IMR-90 (cell line): ENCODE measurements around the gene HIVEP3. TPM values are rescaled to one million over a fixed set of nuclear protein-coding genes. Genes with fewer than 3 reads are reported as not detected.

Experiments used
- ATAC-seq: fragments of 200-7000 bp; cut with Tn5 transposase; 2 replicates; pipeline ENCODE4 v1.9.1; 2020; ENCODE audit warnings: low read depth, mild to moderate bottlenecking, moderate library complexity
- BruUV-seq: library from RNA; stranded (reverse); fragments of 400-500 nt; replicated peaks from 2 replicates; lab custom pipeline; 2021; lab: Mats Ljungman, UMichigan
- CTCF ChIA-PET: fragments of 300-600 bp; formaldehyde crosslinking; extraction: SDS; loops from one replicate; lab custom pipeline; 2021; ENCODE audit warnings: antibody characterized with exemption; lab: Yijun Ruan, JAX
- POLR2A ChIA-PET: fragments of 300-600 bp; sonication (Branson Sonifier 250); formaldehyde crosslinking; loops from one replicate; lab custom pipeline; 2022; ENCODE audit warnings: antibody characterized with exemption; ENCODE audit not compliant: unreplicated experiment; lab: Charles Lee
- DNase-seq: peaks from one replicate; pipeline ENCODE4 v3.0.0; 2013
- H2AFZ ChIP-seq: replicated peaks from 2 replicates; pipeline ENCODE3; 2013; ENCODE audit warnings: low read length, mild to moderate bottlenecking; ENCODE audit not compliant: poor library complexity
- H2AK5ac ChIP-seq: 2 replicates; pipeline ENCODE4 v1.6.1; 2013; ENCODE audit warnings: low read depth, low read length, inconsistent platforms
- H2AK9ac ChIP-seq: replicated peaks from 2 replicates; pipeline ENCODE3; 2013; ENCODE audit warnings: mild to moderate bottlenecking, low read depth, low read length, moderate library complexity; ENCODE audit not compliant: poor library complexity
- H2BK120ac ChIP-seq: 2 replicates; pipeline ENCODE4 v1.6.1; 2013; ENCODE audit warnings: low read depth, low read length, inconsistent platforms
- H2BK15ac ChIP-seq: 3 replicates; pipeline ENCODE4 v1.6.1; 2013; ENCODE audit warnings: low read depth, low read length, inconsistent platforms
- H2BK20ac ChIP-seq: 2 replicates; pipeline ENCODE4 v1.6.1; 2013; ENCODE audit warnings: low read depth, mild to moderate bottlenecking, inconsistent platforms, low read length, moderate library complexity
- H2BK5ac ChIP-seq: 2 replicates; pipeline ENCODE4 v1.6.1; 2013; ENCODE audit warnings: mild to moderate bottlenecking, low read depth, low read length, inconsistent platforms; ENCODE audit not compliant: poor library complexity, severe bottlenecking
- H3K14ac ChIP-seq: replicated peaks from 2 replicates; pipeline ENCODE4 v1.6.1; 2013; ENCODE audit warnings: low read depth, low read length, inconsistent platforms
- H3K18ac ChIP-seq: 2 replicates; pipeline ENCODE4 v1.6.1; 2013; ENCODE audit warnings: low read depth, low read length, control low read depth
- H3K23ac ChIP-seq: 2 replicates; pipeline ENCODE4 v1.6.1; 2013; ENCODE audit warnings: low read depth, low read length, inconsistent platforms
- H3K27ac ChIP-seq: 2 replicates; pipeline ENCODE4 v1.5.1; 2013; ENCODE audit warnings: mild to moderate bottlenecking, control low read depth, low read length; ENCODE audit not compliant: insufficient read depth
- H3K27me3 ChIP-seq: 2 replicates; pipeline ENCODE4 v1.6.1; 2013; ENCODE audit warnings: low read length; ENCODE audit not compliant: control insufficient read depth, insufficient read depth
- H3K36me3 ChIP-seq: 2 replicates; pipeline ENCODE4 v1.6.1; 2013; ENCODE audit warnings: low read length, mixed read lengths; ENCODE audit not compliant: control insufficient read depth, insufficient read depth
- H3K4ac ChIP-seq: 2 replicates; pipeline ENCODE4 v1.6.1; 2013; ENCODE audit warnings: low read depth, low read length, inconsistent platforms
- H3K4me1 ChIP-seq: 2 replicates; pipeline ENCODE4 v1.6.1; 2013; ENCODE audit warnings: low read length, mixed read lengths; ENCODE audit not compliant: control insufficient read depth, insufficient read depth
- H3K4me2 ChIP-seq: 2 replicates; pipeline ENCODE4 v1.6.1; 2013; ENCODE audit warnings: low read depth, mild to moderate bottlenecking, control low read depth, low read length, moderate library complexity
- H3K4me3 ChIP-seq: 2 replicates; pipeline ENCODE4 v1.5.1; 2013; ENCODE audit warnings: low read depth, mild to moderate bottlenecking, control low read depth, low read length, moderate library complexity; ENCODE audit not compliant: insufficient read depth
- H3K56ac ChIP-seq: 2 replicates; pipeline ENCODE4 v1.6.1; 2013; ENCODE audit warnings: low read length, inconsistent platforms; ENCODE audit not compliant: insufficient read depth; ENCODE audit errors: extremely low read depth
- H3K79me1 ChIP-seq, 2 experiments: 2 replicates each; pipeline ENCODE4 v1.6.1; 2013; ENCODE audit warnings: low read length in 2 of 2, inconsistent platforms in 1 of 2, low read depth in 1 of 2
- H3K9ac ChIP-seq: 2 replicates; pipeline ENCODE4 v1.6.1; 2013; ENCODE audit warnings: low read depth, low read length, control low read depth
- H3K9me1 ChIP-seq: 2 replicates; pipeline ENCODE4 v1.6.1; 2013; ENCODE audit warnings: low read length, inconsistent platforms; ENCODE audit not compliant: insufficient read depth
- H3K9me3 ChIP-seq: 2 replicates; pipeline ENCODE4 v1.6.1; 2013; ENCODE audit warnings: low read length; ENCODE audit not compliant: control insufficient read depth, insufficient read depth
- H4K20me1 ChIP-seq: 2 replicates; pipeline ENCODE4 v1.6.1; 2013; ENCODE audit warnings: low read length, inconsistent platforms; ENCODE audit not compliant: insufficient read depth
- H4K5ac ChIP-seq: 2 replicates; pipeline ENCODE4 v1.6.1; 2013; ENCODE audit warnings: mild to moderate bottlenecking, low read depth, low read length, control low read depth
- H4K8ac ChIP-seq, 2 experiments: 2 replicates each; pipeline ENCODE4 v1.6.1; 2013; ENCODE audit warnings: low read depth in 2 of 2, low read length in 2 of 2, control low read depth in 1 of 2, inconsistent platforms in 1 of 2
- H4K91ac ChIP-seq: 2 replicates; pipeline ENCODE4 v1.6.1; 2013; ENCODE audit warnings: low read depth, low read length, inconsistent platforms; ENCODE audit not compliant: insufficient read depth
- CEBPB ChIP-seq: IDR thresholded peaks from 2 replicates; pipeline ENCODE4 v1.6.1; 2012; ENCODE audit warnings: low read depth, low read length, improper control_type of control experiment
- MAFK ChIP-seq: IDR thresholded peaks from 2 replicates; pipeline ENCODE4 v1.6.1; 2012; ENCODE audit warnings: low read depth, low read length, improper control_type of control experiment
- MAZ ChIP-seq: IDR thresholded peaks from 2 replicates; pipeline ENCODE4 v1.6.1; 2012; ENCODE audit warnings: low read depth, mild to moderate bottlenecking, low read length, improper control_type of control experiment, moderate library complexity, borderline replicate concordance
- NFE2L2 ChIP-seq: fragments of 150-350 bp; IDR thresholded peaks from 2 replicates; pipeline ENCODE4 v1.6.1; 2016; ENCODE audit warnings: low read depth, mild to moderate bottlenecking, low read length
- RCOR1 ChIP-seq: IDR thresholded peaks from 2 replicates; pipeline ENCODE4 v1.6.1; 2012; ENCODE audit warnings: mild to moderate bottlenecking, low read length, improper control_type of control experiment; ENCODE audit not compliant: insufficient replicate concordance
- RFX5 ChIP-seq: IDR thresholded peaks from 2 replicates; pipeline ENCODE4 v1.8.0; 2012; ENCODE audit warnings: low read depth, mild to moderate bottlenecking, low read length, moderate library complexity
- SMC3 ChIP-seq: fragments of 150-350 bp; IDR thresholded peaks from 2 replicates; pipeline ENCODE4 v1.6.1; 2016; ENCODE audit warnings: low read depth, mild to moderate bottlenecking, antibody characterized with exemption, low read length, moderate library complexity
- WGBS, 2 experiments: methylation state at CpG; one replicate each; pipeline versions ENCODE4 v1.1.5 to v1.1.7; 2013; ENCODE audit warnings: missing lambda C conversion rate in 2 of 2; ENCODE audit not compliant: insufficient read length in 1 of 2; ENCODE audit errors: extremely low coverage in 2 of 2; 5-methylcytosine and 5-hydroxymethylcytosine counted together
- dilution Hi-C: fragments of 300-500 bp; cut with HindIII; formaldehyde crosslinking; loops from one replicate; pipeline ENCODE4 v1.14.3; 2018; ENCODE audit warnings: low sequenced_read_pairs; ENCODE audit not compliant: unreplicated experiment
- in situ Hi-C: fragments of 300-500 bp; cut with MboI; formaldehyde crosslinking; loops from 3 replicates; pipeline ENCODE4 v1.14.3; 2019; ENCODE audit warnings: low sequenced_read_pairs, inconsistent platforms, mixed read lengths
- intact Hi-C: fragments of 100-400 bp; cut with micrococcal nuclease; formaldehyde crosslinking; loops from 2 replicates; pipeline ENCODE4 v1.10.0; 2022
- polyA plus RNA-seq, 3 experiments: library from polyadenylated mRNA; depleted of rRNA; stranded (reverse); fragments of >200 nt; gene quantifications; 2 replicates each; pipeline ENCODE4 v1.2.3, GENCODE V29; 2012; ENCODE audit warnings: low replicate concordance in 1 of 3
- total RNA-seq: library from RNA; depleted of rRNA; stranded (reverse); fragments of >200 nt; gene quantifications from 2 replicates; pipeline ENCODE4 v1.2.3, GENCODE V29; 2012
- TF ChIP-seq, protein P1 (sequence below): conservative IDR thresholded peaks from 2 replicates; pipeline ENCODE4 v1.5.1; 2012; ENCODE audit warnings: mild to moderate bottlenecking, low read depth, low read length, improper control_type of control experiment

Gene HIVEP3
- total and polyA plus RNA-seq, 2 of the 4 experiments (the other 2 are of a cell fraction): 1.4 to 4.0 TPM

DNA sequence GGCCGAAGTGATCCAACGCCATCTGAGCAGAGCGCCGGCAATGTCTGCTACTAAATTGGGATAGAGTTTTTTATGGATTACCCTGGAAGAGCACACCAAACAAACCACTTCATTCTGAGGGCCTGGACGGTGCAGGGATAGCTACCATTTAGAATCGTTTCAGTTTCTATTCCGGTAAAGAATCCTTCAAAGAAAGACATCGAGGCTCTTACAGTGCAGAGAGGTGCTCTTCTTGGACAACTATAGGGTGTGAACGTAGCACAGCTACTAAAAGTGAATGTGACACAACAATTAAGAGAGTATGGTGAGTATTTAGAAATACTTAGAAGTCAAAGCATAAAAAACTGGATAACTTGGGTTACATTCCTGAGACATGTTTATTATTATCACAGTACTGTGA, 16.1 kb downstream of the HIVEP3 start:
- DNase-seq: no peak
- no peak overlapping the region for H2AK9ac ChIP-seq
- H2AFZ ChIP-seq: no peak overlapping the region
- peak overlapping the region; percentile 67; the same call in 2 of the 3 replicates for H2BK15ac ChIP-seq
- peak overlapping the region; percentile 86 for H2BK20ac ChIP-seq
- no peak overlapping the region for H3K4me2 ChIP-seq
- H4K8ac ChIP-seq: peak overlapping the region; percentile 23 to 57; a peak in 2 of 4 replicates
- H3K9me3 ChIP-seq: no peaks in the 10 kb centered on the region
- H3K9ac ChIP-seq: no peak overlapping the region
- H3K56ac ChIP-seq: no peak overlapping the region
- peak overlapping the region; percentile 93; the same call in 1 of the 2 replicates for H2AK5ac ChIP-seq
- H4K91ac ChIP-seq: peak overlapping the region; percentile 84
- no peaks in the 10 kb centered on the region for H4K20me1 ChIP-seq
- H3K79me1 ChIP-seq: peaks cover 0 to 23% of the 10 kb centered on the region in 2 experiments; a peak in 2 of 4 replicates
- no peak overlapping the region for H3K4me3 ChIP-seq
- H4K5ac ChIP-seq: no peak overlapping the region
- H3K27ac ChIP-seq: peak overlapping the region; percentile 36
- WGBS, 2 experiments: 100% methylated on average over 2 of the region's 9 CpGs; no CpG with 5 or more reads in 1 of the 2 experiments
- ChIA-PET CTCF (interaction anchor here (1.3 kb wide), 1 partner anchor 24 kb away, joined by 3 read pairs; no protein-coding TSS in a partner anchor), POLR2A (no interaction called here)
- no peak for ATAC-seq
- peaks cover 42% of the 10 kb centered on the region for H3K9me1 ChIP-seq
- TF ChIP-seq RFX5: no peak
- no peak for TF ChIP-seq CEBPB
- no peak for TF ChIP-seq SMC3
- no peak for TF ChIP-seq MAZ
- TF ChIP-seq, protein P1, sequence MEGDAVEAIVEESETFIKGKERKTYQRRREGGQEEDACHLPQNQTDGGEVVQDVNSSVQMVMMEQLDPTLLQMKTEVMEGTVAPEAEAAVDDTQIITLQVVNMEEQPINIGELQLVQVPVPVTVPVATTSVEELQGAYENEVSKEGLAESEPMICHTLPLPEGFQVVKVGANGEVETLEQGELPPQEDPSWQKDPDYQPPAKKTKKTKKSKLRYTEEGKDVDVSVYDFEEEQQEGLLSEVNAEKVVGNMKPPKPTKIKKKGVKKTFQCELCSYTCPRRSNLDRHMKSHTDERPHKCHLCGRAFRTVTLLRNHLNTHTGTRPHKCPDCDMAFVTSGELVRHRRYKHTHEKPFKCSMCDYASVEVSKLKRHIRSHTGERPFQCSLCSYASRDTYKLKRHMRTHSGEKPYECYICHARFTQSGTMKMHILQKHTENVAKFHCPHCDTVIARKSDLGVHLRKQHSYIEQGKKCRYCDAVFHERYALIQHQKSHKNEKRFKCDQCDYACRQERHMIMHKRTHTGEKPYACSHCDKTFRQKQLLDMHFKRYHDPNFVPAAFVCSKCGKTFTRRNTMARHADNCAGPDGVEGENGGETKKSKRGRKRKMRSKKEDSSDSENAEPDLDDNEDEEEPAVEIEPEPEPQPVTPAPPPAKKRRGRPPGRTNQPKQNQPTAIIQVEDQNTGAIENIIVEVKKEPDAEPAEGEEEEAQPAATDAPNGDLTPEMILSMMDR: no peak
- TF ChIP-seq NFE2L2: no peak
- no peak for TF ChIP-seq RCOR1
- TF ChIP-seq MAFK: no peak
- peak overlapping the region; percentile 57 for H3K14ac ChIP-seq
- H3K18ac ChIP-seq: peak overlapping the region; percentile 1; the same call in 1 of the 2 replicates
- in situ Hi-C loops: no loop called here
- H3K36me3 ChIP-seq: no peaks in the 10 kb centered on the region
- dilution Hi-C loops: no loop called here
- peak overlapping the region; percentile 28 for H3K23ac ChIP-seq
- peak overlapping the region; percentile 90 for H3K4ac ChIP-seq
- H3K4me1 ChIP-seq: peaks cover 24% of the 10 kb centered on the region
- intact Hi-C loops: no loop called here
- no peaks in the 10 kb centered on the region for H3K27me3 ChIP-seq
- H2BK120ac ChIP-seq: peak overlapping the region; percentile 88
- BruUV-seq: no TSS peak
- peak overlapping the region; percentile 53 for H2BK5ac ChIP-seq
